HG03469 (cell line): ENCODE results near the gene EYS.

Experiments used
- ATAC-seq: cut with Tn5 transposase; IDR thresholded peaks from one replicate; pipeline ENCODE4 v1.9.1; 2021; ENCODE audit warnings: mild to moderate bottlenecking, moderate library complexity, moderate number of reproducible peaks; ENCODE audit not compliant: unreplicated experiment

Gene EYS

DNA sequence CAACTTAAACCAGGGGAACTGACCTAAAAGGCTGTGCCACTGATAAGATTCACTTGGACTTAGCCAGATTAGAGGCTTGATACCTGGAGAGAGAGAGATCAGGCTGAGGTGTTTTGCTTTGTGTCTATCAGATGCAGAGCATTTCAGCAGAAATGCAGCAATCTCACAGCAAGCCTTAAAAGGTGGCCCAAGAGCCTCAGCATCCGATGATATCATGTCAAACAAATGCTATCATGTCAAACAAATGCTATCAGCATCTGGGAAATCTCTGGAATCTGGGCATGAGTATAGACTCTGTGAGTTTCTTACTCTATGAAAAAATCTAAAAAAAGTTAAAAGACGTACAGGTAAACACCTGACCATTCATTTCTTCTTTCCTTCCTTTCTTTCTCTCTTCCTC lies 718.9 kb downstream of the EYS start:
- no peak for ATAC-seq

GRCh38 chr6:64987066-64987465 lies 720.0 kb downstream of the EYS start:
- ATAC-seq, result no peak

GRCh38 chr6:64985726-64986125 lies 721.3 kb downstream of the EYS start:
- no peak for ATAC-seq

DNA sequence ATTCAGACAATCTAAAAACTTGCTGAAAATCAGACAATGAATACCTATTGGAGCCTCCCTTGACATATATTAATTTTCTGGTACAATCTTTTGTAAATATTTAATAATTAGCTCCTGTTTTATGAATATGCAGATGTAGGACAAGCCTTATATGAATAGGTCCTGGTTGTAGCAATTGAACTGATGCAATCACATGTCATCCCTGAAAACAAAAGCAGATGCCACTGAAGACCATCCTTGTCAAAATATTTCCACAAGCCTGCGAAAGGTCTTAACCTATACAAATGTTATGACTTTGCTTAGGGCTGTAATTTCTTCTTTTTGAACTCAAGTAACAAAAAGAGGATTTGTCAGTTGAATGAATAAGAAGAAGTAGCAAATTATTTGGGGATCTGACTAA lies 722.1 kb downstream of the EYS start:
- ATAC-seq, result no peak

DNA sequence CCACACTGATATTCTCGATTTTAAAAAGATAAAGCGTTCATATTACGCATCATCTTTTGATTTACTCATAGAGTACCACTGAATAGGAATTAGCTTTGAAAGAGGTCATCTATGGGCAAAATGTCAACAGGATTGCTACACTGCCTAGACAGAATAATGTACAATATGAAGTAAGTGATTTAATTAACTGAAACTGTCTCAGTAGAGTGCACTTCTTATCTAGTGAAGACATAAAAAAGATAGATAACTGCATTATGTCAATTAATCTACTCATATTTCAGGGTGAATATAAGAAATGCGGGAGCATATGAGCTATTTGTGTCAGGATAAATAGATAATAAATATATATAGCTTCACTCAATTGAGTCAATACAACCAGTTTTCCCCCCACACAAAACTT lies 723.9 kb downstream of the EYS start:
- no peak for ATAC-seq

GRCh38 chr6:64973142-64973541 lies 733.9 kb downstream of the EYS start:
- no peak for ATAC-seq

- no peak for ATAC-seq
Observed at GRCh38 chr6:64969139-64969538, 737.9 kb downstream of the EYS start.

- no peak for ATAC-seq
Observed at GRCh38 chr6:64955435-64955848, 751.6 kb downstream of the EYS start.

- ATAC-seq, result no peak
Observed at GRCh38 chr6:64949257-64949656, 757.8 kb downstream of the EYS start.

DNA sequence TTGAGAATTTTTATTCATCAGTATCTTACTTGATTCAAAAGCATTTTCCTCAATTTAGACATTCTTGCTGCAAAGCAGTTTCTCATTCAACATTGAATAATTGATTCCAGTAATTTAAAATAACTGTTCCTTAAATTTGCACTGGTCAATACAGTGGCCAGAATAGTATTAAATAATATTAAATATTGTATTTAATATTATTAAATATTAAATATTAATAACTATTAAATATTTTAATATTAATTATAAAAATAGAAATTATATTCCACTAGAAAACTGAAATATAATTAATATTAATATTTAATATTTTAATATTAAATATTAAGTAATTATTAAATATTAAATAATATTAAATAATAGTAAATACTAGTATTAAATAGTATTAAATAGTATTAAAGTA lies 758.8 kb downstream of the EYS start:
- ATAC-seq, result no peak

DNA sequence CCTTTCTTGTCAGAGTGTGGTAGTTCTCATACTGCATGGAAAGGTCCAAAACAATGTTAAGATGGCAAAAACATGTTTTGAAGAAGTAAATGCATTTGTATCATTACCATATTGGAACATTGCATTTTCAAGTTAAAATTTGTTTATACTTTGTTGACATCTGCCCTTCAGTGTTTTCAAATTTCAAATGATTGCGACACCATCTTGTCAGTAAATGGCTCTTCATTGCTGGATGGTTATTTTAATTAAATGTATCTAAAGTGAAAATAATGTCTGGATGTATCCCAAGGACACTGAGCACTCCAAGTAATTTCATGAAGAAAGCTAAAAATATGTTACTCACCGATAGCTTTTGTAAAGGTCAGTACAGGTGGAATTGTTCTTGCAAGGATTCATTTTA lies 761.6 kb downstream of the EYS start:
- ATAC-seq, result no peak

DNA sequence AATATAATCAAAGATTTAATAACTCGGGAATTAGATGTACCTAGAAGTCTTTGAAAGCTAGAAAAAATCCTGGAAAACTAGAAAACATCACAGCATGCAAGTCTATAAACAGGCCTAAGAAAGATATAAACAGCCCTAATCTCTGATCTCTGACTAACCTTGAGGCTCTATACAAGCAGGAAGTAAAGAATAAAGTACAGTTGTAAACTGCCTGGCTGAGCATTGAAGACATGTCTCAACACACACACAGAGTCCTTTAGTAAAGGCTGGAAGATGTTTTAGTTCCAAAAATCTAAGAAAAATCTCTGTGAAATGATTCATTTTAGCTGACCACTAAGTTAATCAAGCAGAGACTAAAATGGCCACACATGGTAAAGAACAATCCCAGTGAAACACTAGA lies 774.5 kb downstream of the EYS start:
- ATAC-seq, result no peak

DNA sequence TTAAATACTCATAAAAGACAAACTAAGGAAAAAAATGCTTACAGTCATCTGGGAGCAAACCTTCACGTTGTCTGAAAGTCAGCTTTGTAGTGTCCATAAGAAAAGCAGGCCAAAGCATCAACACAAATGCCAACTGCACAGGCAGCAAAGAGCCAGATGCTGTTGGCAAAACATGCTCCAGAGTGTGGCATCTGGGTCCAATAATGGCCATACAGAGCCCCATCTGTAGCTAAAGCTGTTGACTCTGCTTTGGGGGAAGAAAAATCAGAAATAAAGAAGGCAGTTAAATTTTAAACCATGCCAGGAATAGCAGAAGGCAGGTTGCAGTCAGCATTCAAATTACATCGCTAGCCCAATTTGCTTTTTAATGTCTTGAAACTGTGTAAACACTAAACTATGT lies 776.3 kb downstream of the EYS start:
- ATAC-seq, result no peak

DNA sequence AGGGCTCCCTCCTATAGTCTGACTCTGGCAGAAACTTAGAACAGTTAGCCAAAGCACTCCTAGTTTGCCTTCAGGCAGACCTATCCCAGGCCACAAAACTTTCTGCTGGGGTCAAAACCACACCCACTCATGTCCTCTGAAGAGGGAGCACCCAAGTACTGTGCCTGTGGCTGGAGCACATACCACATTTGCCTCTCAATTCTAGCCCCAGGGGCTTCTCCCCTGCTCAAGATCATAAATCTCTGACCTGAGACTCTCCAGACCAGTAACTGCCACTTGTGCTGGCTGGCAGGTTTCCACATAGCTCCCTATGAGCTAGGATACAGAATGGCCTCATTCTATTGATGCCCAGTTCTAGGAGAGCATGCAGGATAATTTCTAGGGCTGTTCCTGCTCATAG lies 781.0 kb downstream of the EYS start:
- no peak for ATAC-seq

- ATAC-seq, result no peak
Observed at GRCh38 chr6:64920257-64920656, 786.8 kb downstream of the EYS start.

- ATAC-seq, result no peak
Observed at GRCh38 chr6:64914124-64914523, 792.9 kb downstream of the EYS start.

- ATAC-seq, result no peak
Observed at GRCh38 chr6:64912966-64913365, 794.1 kb downstream of the EYS start.

DNA sequence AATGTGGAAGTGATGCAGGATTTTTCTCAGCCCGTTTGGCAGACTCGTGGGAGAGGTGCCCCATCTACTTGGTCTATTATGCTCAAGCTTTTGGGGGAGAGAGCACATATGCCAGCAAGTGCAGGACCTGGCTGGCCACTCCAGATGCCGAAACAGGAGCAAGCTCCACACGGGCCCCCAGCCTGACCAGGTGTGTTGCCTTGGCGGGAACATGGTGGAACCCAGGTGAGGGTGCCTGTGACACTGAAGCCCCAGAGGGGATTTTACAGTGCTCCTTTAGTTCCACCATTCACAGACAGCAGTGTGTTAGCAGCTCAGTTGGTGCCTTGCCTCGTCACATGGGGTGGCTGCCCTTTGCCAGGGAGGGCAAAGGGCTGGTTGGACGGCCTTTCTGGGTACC lies 798.9 kb downstream of the EYS start:
- ATAC-seq, result no peak

DNA sequence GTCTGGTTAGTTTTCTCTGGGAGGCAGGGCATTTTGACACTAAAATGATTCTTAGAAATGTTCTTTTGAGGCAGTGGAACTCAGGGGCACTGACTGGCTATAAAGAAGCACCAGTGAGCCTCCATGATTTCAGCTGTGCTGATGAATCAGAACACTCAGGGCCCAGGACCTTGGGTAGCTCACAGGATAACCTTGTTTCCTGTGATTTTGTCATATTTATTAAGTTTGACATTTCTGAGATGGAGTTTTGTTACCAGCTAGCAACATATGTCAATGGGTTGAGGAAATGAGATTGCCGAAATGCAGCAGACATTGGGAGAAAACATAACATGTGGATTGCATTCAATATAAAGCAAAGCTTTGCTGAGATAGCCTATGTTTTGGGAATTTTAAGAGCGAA lies 802.4 kb downstream of the EYS start:
- ATAC-seq, result no peak

DNA sequence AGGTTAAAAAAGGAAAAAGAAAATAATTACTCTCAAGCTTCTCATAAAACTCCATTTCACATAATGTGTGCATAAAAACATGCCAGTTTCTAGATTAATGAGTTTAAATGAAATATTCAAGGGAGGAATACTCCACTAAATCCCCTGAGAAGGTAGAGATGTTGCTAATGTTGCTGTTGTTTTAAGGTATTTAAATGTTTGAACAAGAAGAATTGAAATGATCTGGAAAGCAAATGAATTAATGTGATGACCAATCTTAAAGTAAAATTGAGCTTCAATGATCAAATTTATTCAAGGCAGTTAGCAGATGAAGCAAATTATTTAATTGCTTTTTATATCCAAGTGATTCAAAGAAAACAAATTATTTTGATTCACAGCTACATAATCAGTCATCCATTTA lies 804.4 kb downstream of the EYS start:
- no peak for ATAC-seq

DNA sequence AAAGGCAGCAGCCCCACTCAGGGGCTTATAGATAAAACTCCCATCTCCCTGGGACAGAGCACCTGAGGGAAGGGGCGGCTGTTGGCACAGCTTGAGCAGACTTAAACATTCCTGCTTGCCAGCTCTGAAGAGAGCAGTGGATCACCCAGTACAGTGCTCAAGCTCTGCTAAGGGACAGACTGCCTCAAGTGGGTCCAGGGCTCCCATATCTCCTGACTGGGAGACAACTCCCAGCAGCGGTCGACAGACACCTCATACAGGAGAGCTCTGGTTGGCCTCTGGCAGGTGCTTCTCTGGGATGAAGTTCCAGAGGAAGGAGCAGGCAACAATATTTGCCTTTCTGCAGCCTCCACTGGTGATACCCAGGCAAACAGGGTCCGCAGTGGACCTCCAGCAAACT lies 810.1 kb downstream of the EYS start:
- no peak for ATAC-seq

DNA sequence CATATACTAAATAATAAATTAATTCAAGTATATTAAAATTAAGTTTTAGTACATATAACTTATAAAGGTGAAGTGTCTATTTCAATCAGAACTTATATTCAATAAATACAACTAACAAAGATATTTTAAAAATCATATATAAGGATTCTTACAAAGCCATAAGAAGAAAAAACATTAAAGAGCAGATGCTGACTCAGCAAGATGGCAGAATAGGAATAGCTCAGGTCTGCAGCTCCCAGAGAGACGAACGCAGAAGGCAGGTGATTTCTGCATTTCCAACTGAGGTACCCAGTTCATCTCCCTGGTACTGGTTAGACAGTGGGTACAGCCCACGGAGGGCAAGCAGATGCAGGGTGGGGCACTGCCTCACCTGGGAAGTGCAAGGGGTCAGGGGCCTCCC lies 811.1 kb downstream of the EYS start:
- no peak for ATAC-seq

DNA sequence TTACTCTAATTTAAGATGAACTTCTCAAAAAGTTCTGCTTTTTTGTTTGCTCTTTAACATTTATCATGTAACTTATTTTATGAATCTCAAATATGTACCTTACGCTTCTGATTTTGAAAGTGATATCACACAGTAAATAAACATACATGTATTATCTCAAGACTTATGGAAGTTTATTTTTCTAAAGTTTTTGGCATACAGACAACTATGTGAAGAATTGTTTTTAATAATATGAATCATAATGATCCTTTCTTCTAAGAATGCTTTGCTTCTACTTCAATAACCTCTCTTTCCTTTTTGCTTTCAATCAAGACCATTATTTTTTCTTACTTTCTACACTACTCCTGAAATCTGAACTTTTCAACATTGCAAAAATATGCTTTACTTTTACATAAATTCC lies 816.4 kb downstream of the EYS start:
- no peak for ATAC-seq

DNA sequence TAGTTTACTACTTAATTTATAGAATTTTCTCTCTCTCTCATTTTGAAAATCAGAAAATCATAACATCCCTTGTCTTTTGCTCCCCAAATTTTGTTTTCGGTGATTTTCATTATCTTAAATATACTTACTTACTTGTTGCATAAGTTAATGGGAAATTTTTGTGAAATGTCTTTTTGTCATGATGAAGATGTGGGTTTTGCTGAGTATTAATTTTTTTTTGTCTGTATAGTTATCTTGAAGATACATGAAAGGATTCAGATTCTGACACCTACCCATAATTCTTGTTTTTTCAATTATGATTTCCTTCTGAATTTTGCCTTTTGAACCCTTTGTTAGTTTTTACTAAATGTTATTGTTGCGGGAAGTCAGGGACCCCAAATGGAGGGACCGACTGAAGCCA lies 817.9 kb downstream of the EYS start:
- no peak for ATAC-seq
